Activated CD8-positive, alpha-beta memory T cell treated with anti-CD3 and anti-CD28 coated beads, Interleukin-2, amount 50 U/mL, for 48 hours (primary cell): ENCODE data around the gene NF2.
A peak's percentile ranks its signal among the peaks of the same experiment; 100 is the strongest.

Source experiments
- DNase-seq: peaks from one replicate; pipeline ENCODE4 v3.0.0-alpha.2; 2020

NF2 gene

GRCh38 chr22:29673361-29674066 is 70.1 kb downstream of the NF2 start:
- no peak for DNase-seq

- no peak for DNase-seq
These were observed 70.7 kb downstream of the NF2 start for GRCh38 chr22:29674121-29674520.

GRCh38 chr22:29679316-29679715 is 75.9 kb downstream of the NF2 start:
- DNase-seq = no peak

GRCh38 chr22:29683536-29683935 is 80.1 kb downstream of the NF2 start:
- DNase-seq = no peak

GRCh38 chr22:29684244-29684643 is 80.8 kb downstream of the NF2 start:
- DNase-seq = no peak

- DNase-seq = no peak
These were observed 85.9 kb downstream of the NF2 start for GRCh38 chr22:29689206-29689879.

- DNase-seq = peak; percentile 63
These were observed 86.4 kb downstream of the NF2 start for GRCh38 chr22:29689880-29690213.

- no peak for DNase-seq
These were observed 87.0 kb downstream of the NF2 start for GRCh38 chr22:29690476-29690875.

- DNase-seq = no peak
These were observed 88.3 kb downstream of the NF2 start for GRCh38 chr22:29691636-29692326.

- DNase-seq = no peak
These were observed 88.9 kb downstream of the NF2 start for GRCh38 chr22:29692327-29692640.

- DNase-seq = no peak
These were observed 89.7 kb downstream of the NF2 start for GRCh38 chr22:29693161-29693560.

GRCh38 chr22:29693671-29694070 is 90.2 kb downstream of the NF2 start:
- DNase-seq = no peak

- DNase-seq = no peak
These were observed 91.9 kb downstream of the NF2 start for GRCh38 chr22:29695129-29695926.

- DNase-seq = no peak
These were observed 94.6 kb downstream of the NF2 start for GRCh38 chr22:29697853-29698598.

GRCh38 chr22:29700206-29700899 is 96.9 kb downstream of the NF2 start:
- DNase-seq = no peak

- no peak for DNase-seq
These were observed 97.4 kb downstream of the NF2 start for GRCh38 chr22:29700900-29701154.

GRCh38 chr22:29701155-29701999 is 97.9 kb downstream of the NF2 start:
- no peak for DNase-seq

GRCh38 chr22:29702000-29702930 is 98.8 kb downstream of the NF2 start:
- no peak for DNase-seq

GRCh38 chr22:29702931-29703501 is 99.6 kb downstream of the NF2 start:
- no peak for DNase-seq
